Psoas muscle (tissue), 8 donors: Measurements from ENCODE around the gene MGA. TPM values are rescaled to one million over a fixed set of nuclear protein-coding genes. Genes with fewer than 3 reads are reported as not detected.

Experiments
- ATAC-seq, 4 donors: fragments of 200-7000 bp; cut with Tn5 transposase; one replicate each; pipeline ENCODE4 v1.9.1; 2020; ENCODE audit warnings: moderate library complexity in 3 of 4, mild to moderate bottlenecking in 2 of 4
- DNase-seq, 2 donors: peaks; one replicate each; pipeline ENCODE4 v3.0.0-alpha.2; 2020
- H3K27ac ChIP-seq: fragments of 200-600 bp; one replicate; pipeline ENCODE4 v1.8.0; 2022
- H3K27me3 ChIP-seq, 3 donors: fragments of 200-600 bp in 1 of 3; one replicate each; pipeline versions ENCODE4 v1.6.1 to v1.8.0; 2013 to 2022; ENCODE audit warnings: low read length in 2 of 3, mild to moderate bottlenecking in 2 of 3, moderate library complexity in 1 of 3; ENCODE audit not compliant: insufficient read depth in 3 of 3
- H3K36me3 ChIP-seq, 2 donors: fragments of 200-600 bp in 1 of 2; one replicate each; pipeline versions ENCODE4 v1.6.1 to v1.8.0; 2013 to 2022; ENCODE audit warnings: low read depth in 1 of 2, mild to moderate bottlenecking in 1 of 2, moderate library complexity in 1 of 2; ENCODE audit not compliant: insufficient read depth in 1 of 2
- H3K4me1 ChIP-seq: fragments of 200-600 bp; one replicate; pipeline ENCODE4 v1.8.0; 2022
- H3K4me3 ChIP-seq: fragments of 200-600 bp; one replicate; pipeline ENCODE4 v1.8.0; 2022; ENCODE audit warnings: mild to moderate bottlenecking
- H3K9me3 ChIP-seq: fragments of 200-600 bp; one replicate; pipeline ENCODE4 v1.8.0; 2022
- WGBS, 3 donors: extraction: QIAGEN DNeasy Blood & Tissue Kit; methylation state at CpG; one replicate each; pipeline versions ENCODE4 v1.1.6 to v1.1.7; 2013; 5-methylcytosine and 5-hydroxymethylcytosine counted together
- intact Hi-C, 2 donors: fragments of 100-400 bp; cut with DNase I; formaldehyde crosslinking; loops; one replicate each; pipeline versions ENCODE4 v1.11.0 to v1.14.2; 2022
- polyA plus RNA-seq, 3 donors: library from polyadenylated mRNA; stranded (reverse); fragments of 200-250 nt; gene quantifications; one replicate each; pipeline ENCODE4 v1.2.3, GENCODE V29; 2013
- total RNA-seq, 4 donors: library from RNA; stranded (reverse); fragmentation: NEBNext Ultra II Directional in 2 of 4; extraction: Animal tissue kit (Norgen Biotek cat#: 25700) in 2 of 4; gene quantifications; one replicate each; pipeline versions ENCODE4 v1.2.1 to v1.2.4, GENCODE V29; 2021 to 2023
- TF ChIP-seq, protein P1 (sequence below): fragments of 200-600 bp; IDR thresholded peaks from one replicate; pipeline ENCODE4 v1.8.0; 2022; ENCODE audit warnings: antibody characterized with exemption
- donor health status: healthy with polysubstance abuse.
- donor health status: DM: no; HTN: no; CAD: no; lungs with moderate emphysema.
- donor health status: Bipolar disorder and iron deficiency.
- donor health status: healthy.
- donor health status: DM: yes; HTN: yes; CAD: no.
- donor health status: DM: no; HTN: no; CAD: no.
- donor health status: DM: no; HTN: no; CAD: no.
- donor health status: DM: yes; HTN: yes; CAD: no.

MGA gene
- total and polyA plus RNA-seq, 7 donors = 2.6 to 25.8 (median 13.1) TPM

DNA sequence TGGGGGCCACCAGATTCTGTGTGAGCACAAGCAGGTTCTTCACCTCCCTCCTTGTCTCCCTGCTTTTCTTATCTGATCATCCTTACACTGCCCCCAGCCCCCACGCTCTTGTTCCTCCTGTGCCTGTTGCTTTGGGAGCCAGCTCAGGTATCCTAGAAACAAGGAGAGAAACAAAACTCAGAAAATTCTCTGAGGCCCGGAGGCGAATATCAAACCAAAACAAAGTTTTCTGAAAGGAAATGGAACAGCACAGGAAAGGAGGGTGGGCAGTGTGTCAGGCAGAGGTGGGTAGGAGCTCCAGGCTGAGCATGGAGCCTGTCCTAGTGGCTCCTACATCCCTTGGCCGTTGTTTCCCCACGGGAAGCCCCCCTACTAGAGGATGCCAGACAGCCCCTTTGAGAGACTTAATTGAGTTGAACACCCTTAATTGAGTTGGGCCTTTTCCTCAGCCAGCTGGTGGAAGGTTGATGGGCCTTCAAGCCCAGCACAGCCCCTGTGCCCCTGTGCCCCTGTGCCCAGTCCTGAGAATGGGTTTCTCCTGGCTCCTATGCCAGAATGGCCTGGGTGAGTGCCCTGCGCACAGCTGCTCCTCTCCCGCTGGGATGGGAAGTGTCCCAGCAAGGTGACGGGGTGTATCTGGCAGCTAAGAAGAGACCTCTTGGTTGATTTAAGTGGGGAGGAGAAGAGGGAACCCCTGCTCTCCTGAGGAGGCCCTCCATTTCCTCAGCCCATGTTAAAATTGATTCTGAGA lies 144.9 kb downstream of the MGA start:
- Histone ChIP-seq H3K9me3 (no peaks in the 10 kb centered on the region), H3K27me3 (no peaks in the 10 kb centered on the region), H3K27ac (no peak overlapping the region), H3K36me3 (peaks cover 2 to 14% of the 10 kb centered on the region in 2 donors), H3K4me1 (no peaks in the 10 kb centered on the region), H3K4me3 (no peak overlapping the region)
- ATAC-seq (peak in 1 of 4 donors; percentile 36), DNase-seq (no peak)
- intact Hi-C loops = no loop called here
- 51 to 72% (median 56%) methylated on average over 8 of the region's 8 CpGs for WGBS, 3 donors
- TF ChIP-seq, protein P1, sequence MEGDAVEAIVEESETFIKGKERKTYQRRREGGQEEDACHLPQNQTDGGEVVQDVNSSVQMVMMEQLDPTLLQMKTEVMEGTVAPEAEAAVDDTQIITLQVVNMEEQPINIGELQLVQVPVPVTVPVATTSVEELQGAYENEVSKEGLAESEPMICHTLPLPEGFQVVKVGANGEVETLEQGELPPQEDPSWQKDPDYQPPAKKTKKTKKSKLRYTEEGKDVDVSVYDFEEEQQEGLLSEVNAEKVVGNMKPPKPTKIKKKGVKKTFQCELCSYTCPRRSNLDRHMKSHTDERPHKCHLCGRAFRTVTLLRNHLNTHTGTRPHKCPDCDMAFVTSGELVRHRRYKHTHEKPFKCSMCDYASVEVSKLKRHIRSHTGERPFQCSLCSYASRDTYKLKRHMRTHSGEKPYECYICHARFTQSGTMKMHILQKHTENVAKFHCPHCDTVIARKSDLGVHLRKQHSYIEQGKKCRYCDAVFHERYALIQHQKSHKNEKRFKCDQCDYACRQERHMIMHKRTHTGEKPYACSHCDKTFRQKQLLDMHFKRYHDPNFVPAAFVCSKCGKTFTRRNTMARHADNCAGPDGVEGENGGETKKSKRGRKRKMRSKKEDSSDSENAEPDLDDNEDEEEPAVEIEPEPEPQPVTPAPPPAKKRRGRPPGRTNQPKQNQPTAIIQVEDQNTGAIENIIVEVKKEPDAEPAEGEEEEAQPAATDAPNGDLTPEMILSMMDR = no peak

DNA sequence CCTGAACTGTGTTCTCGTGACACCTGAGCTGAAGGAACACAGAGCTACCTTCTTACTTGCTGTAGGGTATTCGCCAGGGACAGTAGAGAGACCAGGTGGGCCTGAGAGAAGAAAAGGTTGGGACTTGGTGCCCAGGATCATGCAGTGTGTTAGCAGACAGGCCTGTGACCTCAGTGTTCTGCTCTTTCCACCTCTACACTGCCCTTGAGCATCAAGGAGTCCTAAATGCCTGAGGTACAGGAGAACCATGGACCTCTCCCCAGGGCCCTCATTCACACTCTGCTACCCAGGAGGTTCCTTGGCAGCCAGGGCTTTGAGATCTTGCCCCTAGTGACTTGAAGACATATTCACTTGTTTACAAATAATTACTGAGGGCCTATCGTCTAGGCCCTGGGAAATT lies 145.5 kb downstream of the MGA start:
- H3K36me3 ChIP-seq = peaks cover 2 to 8% of the 10 kb centered on the region in 2 donors
- no peaks in the 10 kb centered on the region for H3K9me3 ChIP-seq
- no peaks in the 10 kb centered on the region for H3K4me1 ChIP-seq
- DNase-seq = no peak
- 78 to 85% (median 81%) methylated on average over 3 of the region's 3 CpGs for WGBS, 3 donors
- H3K4me3 ChIP-seq = no peak overlapping the region
- no peak overlapping the region for H3K27ac ChIP-seq
- intact Hi-C loops = no loop called here
- ATAC-seq = no peak
- no peaks in the 10 kb centered on the region for H3K27me3 ChIP-seq
- TF ChIP-seq, protein P1 = no peak

DNA sequence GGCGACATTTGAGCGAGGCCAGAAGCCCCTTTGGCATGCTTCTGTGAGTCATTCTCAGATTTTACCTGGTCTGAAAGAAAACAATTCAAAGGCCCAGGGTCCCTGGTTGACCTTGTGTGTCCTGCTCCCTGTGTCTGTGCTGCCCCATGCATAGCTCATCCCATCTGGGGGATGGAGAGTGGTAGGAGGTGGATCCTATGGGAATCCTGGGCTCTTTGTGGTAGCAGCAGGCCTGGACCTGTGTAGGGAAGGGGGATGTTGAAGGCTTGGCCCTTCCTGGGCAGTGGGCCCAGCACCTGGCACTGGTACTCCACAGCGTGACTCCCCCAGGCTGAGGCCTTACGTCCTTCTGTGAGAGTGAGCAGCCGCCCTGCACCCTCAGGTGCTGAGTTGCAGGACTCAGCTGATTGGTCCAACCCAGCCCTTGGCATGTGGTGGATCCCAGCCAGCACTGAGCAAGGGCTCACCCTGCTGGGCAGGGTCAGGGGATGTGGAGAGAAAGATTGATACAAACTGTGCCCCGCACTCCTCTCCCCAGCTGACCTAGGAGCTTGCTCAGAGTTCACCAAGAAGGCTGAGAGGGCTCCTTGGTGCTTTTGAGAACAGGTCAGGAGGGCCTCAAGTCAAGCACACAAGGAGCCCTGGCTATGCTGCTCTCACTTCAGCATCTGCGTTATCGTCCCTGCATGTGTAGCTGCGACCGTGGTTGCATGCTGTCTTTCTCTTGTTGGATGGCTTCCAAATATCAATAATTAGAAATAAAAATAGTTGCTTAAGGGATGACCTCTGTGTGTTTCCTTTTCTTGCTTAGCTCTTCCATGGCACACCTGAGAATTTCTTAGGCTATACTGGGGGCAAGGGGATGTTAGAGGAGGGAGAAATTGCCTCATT lies 146.3 kb downstream of the MGA start:
- WGBS, 3 donors = 87 to 89% (median 88%) methylated on average over 10 of the region's 10 CpGs
- Histone ChIP-seq H3K36me3 (peaks cover 0 to 3% of the 10 kb centered on the region in 2 donors), H3K9me3 (no peaks in the 10 kb centered on the region), H3K4me1 (no peaks in the 10 kb centered on the region), H3K27ac (no peak overlapping the region), H3K4me3 (no peak overlapping the region), H3K27me3 (no peaks in the 10 kb centered on the region)
- intact Hi-C loops = no loop called here
- ATAC-seq (peak in 2 of 4 donors; percentile 21 to 52), DNase-seq (no peak)
- TF ChIP-seq, protein P1 = no peak

DNA sequence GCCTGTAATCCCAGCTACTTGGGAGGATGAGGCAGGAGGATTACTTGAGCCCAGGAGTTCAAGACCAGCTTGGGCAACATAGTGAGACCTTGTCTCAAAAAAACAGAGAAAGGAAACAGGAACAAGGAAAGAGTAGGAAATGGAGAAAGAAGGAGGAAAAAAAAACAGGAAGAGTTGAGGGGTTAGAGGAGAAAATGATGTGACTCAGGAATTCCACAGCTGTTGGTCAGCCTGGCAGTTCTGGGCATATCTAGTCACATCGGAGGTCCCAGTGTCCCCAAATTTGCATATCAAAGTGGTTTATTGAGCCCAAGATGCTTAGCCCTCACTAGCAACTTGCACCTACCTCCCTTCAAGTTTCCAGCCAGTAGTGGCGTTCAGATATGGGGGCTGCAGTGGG lies 148.9 kb downstream of the MGA start:
- Histone ChIP-seq H3K36me3 (peaks cover 0 to 15% of the 10 kb centered on the region in 2 donors), H3K4me3 (no peak overlapping the region), H3K4me1 (no peaks in the 10 kb centered on the region), H3K27me3 (no peaks in the 10 kb centered on the region), H3K27ac (no peak overlapping the region), H3K9me3 (no peaks in the 10 kb centered on the region)
- intact Hi-C loops = no loop called here
- TF ChIP-seq, protein P1 = no peak
- no peak for DNase-seq
- ATAC-seq = no peak
- WGBS, 3 donors = 75 to 81% (median 77%) methylated on average over 2 of the region's 2 CpGs
